ENCODE measurements around the gene SLC39A8.

The SLC39A8 gene

DNA sequence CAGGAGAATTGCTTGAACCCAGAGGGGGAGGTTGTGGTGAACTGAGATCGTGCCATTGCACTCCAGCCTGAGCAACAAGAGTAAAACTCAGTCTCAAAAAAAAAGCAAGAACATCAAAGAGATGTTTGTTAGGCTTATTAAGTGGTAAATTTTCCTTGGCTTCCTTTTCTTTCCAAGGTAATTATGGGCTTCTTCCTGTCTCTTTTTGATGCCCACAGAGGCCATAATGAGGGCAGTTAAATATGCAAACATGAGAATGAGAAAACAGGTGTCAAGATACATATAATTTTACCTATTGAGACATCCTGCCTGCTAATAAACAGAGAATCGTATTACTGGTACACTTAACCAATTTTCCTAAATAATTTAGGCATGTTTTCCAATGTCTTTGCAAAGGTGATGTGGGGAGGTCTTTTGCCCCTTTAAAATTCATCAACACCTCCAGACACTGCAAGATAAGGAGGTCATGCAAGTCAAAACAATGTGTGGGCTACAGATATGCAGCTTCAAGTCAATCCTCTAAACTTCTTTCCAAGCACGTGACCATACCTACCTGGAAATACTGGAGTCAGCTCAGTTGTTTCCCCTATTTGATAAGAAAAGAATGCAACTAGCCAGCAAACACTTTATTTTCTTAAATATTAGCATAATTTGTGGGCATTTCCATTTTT, 2.7 kb downstream of the SLC39A8 start:
- in situ Hi-C loops (cut with MboI; ENCODE audit: low sequenced_read_pairs) = no loop called here

DNA sequence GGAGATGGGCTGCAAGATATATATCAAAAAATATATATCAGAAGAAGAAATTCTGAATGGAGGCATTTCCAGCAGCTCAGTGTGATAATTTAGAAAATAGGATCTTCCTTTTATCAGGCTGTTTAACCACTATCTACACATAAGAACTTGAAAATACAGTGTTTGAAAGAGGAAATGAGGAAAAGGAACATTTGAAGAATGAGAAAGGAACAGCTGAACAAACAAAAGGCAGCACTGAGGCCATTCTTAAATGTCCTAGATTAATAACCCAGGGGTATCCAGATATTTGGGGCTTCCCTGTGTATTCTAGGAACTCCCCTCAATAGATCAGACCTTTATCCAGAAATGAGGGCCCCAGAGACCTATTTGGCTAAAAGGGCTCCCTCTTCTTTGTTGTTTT, 4.1 kb downstream of the SLC39A8 start:
- in situ Hi-C loops (cut with MboI; ENCODE audit: low sequenced_read_pairs) = no loop called here

DNA sequence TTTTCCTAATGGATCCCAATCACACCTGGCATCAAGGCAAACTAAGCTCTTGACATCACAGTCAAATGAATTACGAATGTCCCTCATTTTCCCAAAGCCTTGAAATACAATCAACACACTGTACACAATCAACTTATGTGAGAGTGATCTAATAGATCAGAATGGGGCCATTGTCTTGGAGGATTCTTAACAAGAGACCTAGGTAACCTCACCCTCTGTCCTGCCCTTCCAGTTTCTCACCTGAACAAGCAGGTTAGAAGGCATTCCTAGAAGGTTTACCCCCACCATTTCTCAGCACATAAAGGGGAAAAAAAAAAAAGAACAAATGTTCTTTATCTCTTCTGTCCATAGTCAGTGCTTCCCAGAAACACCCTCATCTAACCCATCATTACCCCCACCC, 6.3 kb downstream of the SLC39A8 start:
- in situ Hi-C loops (cut with MboI; ENCODE audit: low sequenced_read_pairs) = no loop called here

DNA sequence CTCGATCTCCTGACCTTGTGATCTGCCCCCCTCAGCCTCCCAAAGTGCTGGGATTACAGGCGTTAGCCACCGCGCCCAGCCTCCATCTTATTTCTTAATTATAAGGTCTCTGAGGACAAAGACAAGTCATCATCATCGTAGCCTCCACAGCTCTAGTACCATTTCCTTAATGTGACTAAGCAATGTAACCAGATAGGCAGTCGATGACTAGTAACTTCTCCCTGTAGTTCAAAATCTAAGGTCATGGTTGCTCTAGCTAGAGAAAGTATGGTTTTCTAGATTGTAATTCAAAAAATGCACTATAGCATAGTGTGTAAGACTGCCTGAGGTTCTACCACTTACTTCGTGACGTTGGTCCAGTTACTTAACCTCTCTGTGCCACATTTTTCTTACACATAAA, 6.9 kb downstream of the SLC39A8 start:
- in situ Hi-C loops (cut with MboI; ENCODE audit: low sequenced_read_pairs) = no loop called here

DNA sequence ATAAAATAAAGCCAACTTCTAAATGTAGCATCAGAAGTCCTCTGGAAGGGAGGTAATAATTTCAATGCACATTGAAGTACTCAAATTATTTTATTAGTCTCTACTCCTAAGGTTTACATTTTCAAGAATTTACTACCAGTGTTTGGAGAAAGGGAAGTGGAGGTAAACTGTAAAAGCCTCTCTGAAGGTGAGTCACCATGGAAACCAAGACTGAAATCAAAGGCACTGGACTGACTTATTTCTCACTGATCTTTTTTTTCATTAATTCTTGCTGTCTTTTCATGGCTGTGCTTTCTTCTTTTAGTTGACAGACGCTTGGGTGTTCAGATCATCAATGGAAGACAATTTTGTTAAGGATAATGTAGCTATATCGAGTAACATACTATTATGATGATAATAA, 9.7 kb downstream of the SLC39A8 start:
- in situ Hi-C loops (cut with MboI; ENCODE audit: low sequenced_read_pairs) = no loop called here

DNA sequence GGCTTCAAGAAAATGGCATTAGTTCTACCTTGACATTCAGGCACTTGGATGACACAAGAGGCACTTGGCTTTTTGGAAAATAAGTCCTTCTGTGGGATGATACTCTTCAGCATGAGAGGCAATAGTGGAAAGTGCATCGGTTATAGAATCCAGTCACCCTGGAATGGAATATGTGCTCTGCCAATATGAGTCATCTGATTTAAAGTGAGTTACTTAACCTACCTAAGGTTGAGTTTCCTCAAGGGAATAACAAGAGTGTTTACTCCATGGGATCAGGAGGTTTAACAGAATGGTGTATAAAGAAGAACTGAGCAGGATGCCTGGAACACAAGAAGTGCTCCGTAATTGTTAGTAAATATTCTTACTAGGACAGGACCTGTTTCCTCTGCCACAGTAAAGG, 10.7 kb downstream of the SLC39A8 start:
- in situ Hi-C loops (cut with MboI; ENCODE audit: low sequenced_read_pairs) = no loop called here

DNA sequence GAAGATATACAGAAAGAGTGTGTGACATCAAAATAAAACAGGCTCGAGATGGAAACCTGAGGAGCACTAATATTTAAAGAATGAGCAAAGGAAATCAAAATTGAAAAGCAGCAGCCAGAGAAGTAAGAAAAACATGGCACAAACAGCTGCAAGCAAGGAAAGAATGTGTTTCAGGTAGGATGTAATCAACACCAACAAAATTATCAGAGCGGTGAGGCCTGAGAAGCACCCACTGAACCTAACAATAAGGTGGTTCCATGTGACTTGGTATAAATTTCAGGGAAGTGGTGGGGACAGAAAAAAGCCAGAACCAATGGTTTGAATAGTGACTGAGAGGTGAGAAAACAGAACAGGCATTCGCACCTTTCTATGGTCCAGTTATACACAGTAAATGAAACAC, 11.5 kb downstream of the SLC39A8 start:
- in situ Hi-C loops (cut with MboI; ENCODE audit: low sequenced_read_pairs) = no loop called here

DNA sequence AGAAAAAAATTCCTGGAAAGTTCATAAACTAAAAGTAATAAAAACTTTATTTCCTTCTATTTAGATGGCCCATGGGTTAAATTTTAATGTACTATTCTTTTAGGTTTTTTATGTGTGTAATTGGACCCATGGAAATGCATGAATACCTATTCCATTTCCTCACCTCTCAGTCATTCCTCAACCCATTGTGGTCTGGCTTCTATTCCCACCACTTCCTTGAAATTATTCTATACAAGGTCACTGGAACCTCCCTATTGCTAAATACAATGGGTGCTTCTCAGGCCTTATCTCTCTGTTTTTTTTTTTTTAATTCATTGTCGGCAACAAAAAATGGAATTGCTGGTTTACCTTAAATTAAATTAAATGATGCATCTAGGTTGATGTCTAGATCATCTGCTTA, 17.2 kb downstream of the SLC39A8 start:
- in situ Hi-C loops (cut with MboI; ENCODE audit: low sequenced_read_pairs) = no loop called here

DNA sequence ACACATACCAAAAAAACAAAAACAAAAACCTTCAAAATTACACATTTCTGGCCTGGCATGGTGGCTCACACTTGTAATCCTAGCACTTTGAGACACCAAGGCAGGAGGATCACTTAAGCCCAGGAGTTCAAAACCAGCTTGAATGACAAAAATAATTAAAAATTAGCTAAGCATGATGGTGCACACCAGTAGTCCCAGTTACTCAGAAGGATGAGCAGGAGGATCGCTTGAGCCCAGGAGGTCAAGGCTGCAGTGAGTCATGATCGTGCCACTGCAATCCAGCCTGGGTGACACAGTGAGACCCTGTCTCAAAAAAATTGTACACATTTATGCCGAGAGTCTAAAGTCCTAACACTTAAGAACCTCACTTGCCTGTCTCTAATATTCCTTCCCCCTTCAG, 18.3 kb downstream of the SLC39A8 start:
- in situ Hi-C loops (cut with MboI; ENCODE audit: low sequenced_read_pairs) = no loop called here

DNA sequence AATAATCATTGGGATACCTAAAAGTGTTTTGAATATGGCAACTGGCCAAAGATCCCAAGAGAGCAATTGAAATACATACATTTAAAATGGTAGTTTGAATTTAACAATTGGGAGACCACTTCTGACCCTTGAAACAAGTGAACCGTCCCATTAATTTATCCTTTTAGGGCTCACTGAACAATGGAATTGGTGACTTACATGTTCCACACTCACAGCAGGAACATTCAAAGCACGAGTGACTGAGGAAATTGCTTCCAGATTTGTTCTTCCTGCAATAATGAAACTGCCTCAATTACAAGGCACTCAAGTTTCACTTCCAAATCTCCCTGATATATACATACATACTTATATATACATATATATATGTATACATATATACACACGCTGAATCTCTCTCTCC, 20.6 kb downstream of the SLC39A8 start:
- in situ Hi-C loops (cut with MboI; ENCODE audit: low sequenced_read_pairs) = no loop called here

DNA sequence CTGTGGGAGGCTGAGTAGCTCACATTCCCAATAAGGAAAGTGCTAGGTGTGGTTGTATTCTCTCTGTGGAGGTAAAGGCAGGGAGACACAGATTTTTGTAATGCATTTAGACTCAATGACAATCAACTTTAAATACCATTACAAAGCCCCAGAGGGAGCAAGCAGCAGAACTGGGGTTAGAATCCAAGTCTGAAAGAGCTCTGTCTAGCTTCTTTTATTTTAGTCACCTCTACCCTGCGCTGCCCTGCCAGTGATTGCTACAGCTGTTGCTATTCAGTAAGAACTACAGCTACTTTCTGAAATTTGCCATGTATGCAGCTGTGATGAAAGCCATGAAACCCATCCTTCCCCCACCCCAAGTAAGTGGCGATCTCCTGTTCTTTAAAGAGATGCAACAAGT, 22.5 kb downstream of the SLC39A8 start:
- in situ Hi-C loops (cut with MboI; ENCODE audit: low sequenced_read_pairs) = no loop called here

DNA sequence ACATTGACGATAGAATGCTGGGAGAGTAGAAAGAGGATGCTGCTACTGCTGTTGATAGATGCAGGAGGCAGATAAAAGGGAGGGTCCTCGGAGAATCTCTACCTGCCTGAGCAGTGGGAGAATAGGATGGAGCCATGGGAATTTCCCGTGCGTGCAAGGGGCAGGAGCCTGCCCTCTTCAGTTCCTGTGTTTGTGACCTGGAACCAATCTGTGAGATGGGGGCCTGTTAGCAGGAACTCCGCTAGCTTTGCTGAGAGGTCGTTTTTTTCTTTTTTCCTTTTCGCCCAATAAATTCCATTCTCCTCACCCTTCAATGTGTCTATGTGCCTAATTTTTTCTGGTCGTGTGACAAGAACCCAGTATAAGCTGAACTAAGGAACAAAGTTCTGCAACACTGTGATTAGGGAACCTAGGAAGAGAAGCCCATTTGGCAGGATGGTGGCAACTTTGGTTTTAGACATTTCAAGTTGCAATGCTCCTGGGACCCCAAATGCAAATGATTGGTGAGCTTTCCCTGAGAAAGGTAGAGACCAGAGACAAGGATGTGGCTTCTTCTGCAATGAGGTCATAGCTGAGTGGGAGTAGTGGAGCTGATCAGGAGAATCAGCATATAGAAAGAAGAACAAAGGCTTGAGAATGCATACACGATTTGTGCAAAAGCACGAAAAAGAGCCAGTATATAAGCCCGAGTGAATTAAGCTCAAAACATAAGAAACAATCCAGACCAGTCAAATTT, 23.9 kb downstream of the SLC39A8 start:
- in situ Hi-C loops (cut with MboI; ENCODE audit: low sequenced_read_pairs) = no loop called here

DNA sequence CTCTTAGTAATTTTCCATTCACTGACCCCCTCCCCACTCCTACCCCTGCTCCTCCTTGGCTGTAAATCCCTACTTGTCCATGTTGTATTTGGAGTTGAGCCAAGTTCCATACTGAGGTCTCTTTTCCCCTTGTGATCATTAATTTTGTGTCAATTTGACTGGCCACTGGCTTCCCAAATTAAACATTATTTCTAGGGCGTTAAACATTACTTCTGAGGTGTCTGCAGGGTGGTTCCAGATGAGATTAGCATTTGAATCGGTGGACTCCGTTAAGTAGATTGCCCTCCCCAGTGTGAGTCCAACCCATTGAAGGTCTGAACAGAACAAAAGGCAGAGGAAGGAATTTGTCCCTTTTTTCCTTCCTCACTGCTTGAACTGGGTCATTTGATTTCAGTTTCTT, 25.7 kb downstream of the SLC39A8 start:
- in situ Hi-C loops (cut with MboI; ENCODE audit: low sequenced_read_pairs) = no loop called here

DNA sequence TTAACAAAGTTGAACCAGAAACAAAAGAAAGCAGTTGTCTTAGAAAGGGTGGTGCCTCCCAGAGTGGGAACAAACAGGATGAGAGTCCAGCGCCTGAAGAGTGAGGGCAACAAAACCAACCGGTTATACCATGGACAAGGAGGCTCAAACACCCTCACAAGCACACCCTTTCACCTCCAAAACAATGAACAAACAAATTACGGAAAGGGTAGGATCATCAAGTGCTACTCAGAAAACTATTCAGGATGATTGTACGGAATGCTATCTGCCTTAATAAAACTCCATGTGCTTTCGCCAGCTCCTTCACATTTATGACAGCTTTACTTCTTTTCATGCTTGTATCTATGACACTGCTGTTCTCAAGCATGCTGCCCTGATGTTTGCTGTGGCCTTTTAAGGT, 26.8 kb downstream of the SLC39A8 start:
- in situ Hi-C loops (cut with MboI; ENCODE audit: low sequenced_read_pairs) = no loop called here

DNA sequence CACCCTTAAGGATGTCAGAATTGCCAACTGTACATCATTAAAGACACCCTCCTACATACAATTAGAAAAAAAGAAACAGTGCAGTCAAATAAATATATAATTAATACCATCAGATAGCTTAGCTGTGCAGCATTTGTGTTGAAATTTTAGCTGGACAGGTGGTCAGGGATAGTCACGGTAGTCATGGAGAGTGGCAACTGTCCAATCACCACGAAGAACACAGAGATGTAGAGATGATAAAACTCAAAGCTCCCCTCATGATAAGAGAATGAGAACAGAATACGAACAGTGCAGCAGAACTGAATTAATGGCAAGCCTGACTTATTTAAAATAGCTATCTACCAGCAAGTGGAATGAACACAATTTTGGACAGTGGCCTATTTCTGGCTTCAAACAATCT, 27.2 kb downstream of the SLC39A8 start:
- in situ Hi-C loops (cut with MboI; ENCODE audit: low sequenced_read_pairs) = no loop called here

DNA sequence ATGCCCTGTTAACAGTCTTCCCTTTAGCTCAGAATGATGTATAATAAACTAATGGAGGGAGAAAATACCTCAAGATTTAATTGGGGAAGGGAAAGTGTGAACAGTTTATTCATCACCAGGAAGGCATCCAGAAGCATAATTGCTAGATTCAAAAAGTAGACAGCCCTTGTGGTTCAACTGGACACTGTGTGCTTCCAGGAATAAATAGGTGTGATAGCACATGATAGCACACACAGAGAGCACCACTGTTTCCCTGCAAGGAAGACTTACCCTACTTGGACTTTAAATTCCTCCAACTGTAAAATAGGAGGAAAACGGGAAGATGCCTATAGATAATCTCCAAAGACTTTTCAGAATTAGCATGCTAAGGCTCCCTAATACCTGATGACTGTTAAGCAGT, 27.8 kb downstream of the SLC39A8 start:
- in situ Hi-C loops (cut with MboI; ENCODE audit: low sequenced_read_pairs) = no loop called here

DNA sequence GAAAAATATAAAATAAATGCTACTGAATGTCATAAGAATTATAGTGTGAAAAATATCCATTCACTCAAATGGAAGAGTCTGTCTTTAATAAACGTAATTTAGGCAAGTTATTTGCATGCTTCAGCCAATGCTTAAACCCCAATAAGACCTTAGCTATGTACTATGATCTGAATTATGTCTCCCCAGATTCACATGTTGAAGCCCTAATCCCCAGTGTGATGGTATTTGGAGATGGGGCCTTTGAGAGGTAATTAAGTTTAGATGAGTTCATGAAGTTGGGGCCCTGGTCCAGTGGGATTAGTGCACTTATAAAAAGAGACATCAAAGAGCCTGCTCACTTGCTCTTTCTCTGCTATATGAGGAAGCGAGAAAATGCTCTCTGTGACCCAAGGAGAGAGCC, 28.7 kb downstream of the SLC39A8 start:
- in situ Hi-C loops (cut with MboI; ENCODE audit: low sequenced_read_pairs) = no loop called here

DNA sequence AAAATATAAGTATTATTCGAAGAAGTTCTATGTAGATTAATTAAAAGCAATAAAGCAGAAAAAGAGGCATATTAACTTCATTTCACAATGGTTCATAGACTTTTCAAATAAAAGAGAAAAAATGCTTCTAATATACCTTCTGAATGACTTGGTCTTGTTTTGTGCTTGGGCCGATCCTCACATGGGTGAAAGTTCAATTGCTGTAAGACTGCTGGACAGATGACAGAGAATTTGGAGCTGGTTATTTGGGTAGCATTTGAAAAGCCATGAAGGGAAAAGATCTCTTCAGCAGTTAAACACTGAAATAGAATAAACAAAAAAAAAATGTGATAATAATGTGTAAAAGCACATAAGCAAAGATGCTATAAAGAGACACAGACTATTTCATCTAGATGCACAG, 29.8 kb downstream of the SLC39A8 start:
- in situ Hi-C loops (cut with MboI; ENCODE audit: low sequenced_read_pairs) = no loop called here

DNA sequence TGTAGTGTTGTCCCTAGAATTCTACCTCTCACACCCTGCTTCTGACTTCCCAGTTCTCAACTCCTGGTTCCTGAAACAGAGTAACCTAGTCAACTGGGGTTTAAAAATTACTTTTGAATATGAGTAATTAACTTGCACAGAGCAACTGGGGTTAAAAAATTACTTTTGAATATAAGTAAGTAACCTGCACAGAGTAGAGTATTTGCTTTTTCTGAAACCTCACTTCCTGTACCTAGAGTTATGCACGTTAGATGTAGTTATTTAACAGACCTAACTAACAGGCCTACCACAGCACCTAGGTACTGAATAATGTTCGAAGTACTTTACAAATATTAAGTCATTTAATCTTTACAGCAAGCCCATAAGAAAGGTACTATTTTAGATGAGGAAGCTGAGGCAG, 32.9 kb downstream of the SLC39A8 start:
- in situ Hi-C loops (cut with MboI; ENCODE audit: low sequenced_read_pairs) = no loop called here

DNA sequence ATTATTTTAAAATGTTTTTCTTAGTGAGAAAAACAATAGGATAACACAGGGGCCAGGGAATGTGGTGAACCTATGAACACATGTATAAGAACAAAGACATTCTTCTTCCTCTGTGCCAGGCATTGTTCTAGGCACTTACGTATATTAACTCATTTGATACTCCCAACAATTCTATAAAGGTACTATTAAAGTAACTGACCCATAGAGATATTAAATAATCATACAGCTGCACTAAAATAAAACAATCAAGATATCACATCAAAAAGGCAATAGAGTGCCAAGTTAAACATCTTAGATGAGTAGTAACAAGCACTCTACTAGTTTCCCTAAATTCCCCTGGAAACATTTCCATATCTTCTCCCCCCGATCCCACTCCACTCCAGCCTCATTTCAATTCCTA, 33.4 kb downstream of the SLC39A8 start:
- in situ Hi-C loops (cut with MboI; ENCODE audit: low sequenced_read_pairs) = no loop called here

DNA sequence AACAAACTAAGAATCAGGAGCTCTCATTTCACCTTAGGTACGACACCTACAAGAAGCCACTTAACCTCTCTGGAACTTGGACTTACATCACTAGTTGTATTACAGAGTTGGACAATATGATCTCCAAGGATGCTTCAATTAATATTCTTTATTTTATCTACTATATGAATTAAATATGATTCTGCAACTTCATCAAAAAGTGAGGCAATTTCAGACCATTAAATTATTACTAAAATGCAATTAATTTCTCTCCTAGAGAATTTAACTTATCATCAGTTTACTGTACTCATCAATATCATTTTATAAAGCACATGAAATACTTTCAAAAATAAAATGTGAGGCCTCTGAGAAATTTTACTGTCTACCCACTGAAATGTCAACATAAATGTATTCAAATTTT, 33.9 kb downstream of the SLC39A8 start:
- in situ Hi-C loops (cut with MboI; ENCODE audit: low sequenced_read_pairs) = no loop called here

DNA sequence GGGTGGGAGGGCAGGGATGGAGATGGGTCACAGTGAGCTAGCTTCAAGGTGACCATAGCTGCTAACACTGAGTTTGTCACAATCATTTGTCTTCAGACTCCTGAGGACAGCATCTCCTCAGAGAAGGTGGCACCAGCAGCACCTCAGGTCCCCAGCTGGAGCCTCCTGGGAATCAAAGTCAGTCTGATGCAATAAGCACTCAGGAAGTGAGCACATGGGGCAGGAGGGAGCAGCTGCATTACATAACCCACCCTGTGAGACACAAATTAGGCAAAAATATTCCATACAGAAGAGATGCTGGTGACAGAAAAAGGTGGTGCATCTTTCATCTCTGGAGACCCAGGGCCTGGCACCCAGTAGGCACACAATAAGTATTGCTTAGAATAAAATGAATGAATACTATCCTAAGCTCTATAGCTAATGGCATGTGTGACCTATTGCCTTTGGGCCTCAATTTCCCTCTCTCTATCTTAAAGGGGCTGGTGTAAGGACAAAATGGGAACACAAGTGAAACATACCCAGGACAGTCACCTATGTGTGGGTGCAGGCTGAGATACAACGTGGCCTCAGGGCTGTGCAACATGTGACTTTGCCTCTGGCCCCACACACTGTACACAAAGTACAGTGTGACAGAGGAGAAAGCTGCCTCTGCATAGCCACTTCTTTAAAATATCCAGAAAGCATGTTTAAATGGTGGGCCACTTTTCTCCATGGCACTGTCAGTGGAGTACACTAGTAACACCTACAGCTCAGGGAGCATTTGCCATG, 37.1 kb downstream of the SLC39A8 start:
- in situ Hi-C loops (cut with MboI; ENCODE audit: low sequenced_read_pairs) = no loop called here
